T47D (cell line): Measurements from ENCODE around the gene KLK4.
"Not testable (repeated sequence)": the region's sequence is repeated elsewhere in the genome, so short reads cannot be mapped to it uniquely, and the experiment has no call there.

ENCODE experiments used
- DNase-seq, 2 experiments: peaks; one replicate each; pipeline versions ENCODE4 v3.0.0 to v3.0.0-alpha.2; 2011 to 2012; ENCODE audit warnings: low read depth in 1 of 2, low spot score in 1 of 2
- JUND ChIP-seq: IDR thresholded peaks from 2 replicates; pipeline ENCODE4 v1.6.1; 2012; ENCODE audit warnings: low read depth
- in situ Hi-C: cut with HindIII; loops from 2 replicates; pipeline ENCODE4 v1.10.0; 2016; ENCODE audit warnings: low sequenced_read_pairs, low pct_unique_long_range_greater_than_20kb

The KLK4 gene

DNA sequence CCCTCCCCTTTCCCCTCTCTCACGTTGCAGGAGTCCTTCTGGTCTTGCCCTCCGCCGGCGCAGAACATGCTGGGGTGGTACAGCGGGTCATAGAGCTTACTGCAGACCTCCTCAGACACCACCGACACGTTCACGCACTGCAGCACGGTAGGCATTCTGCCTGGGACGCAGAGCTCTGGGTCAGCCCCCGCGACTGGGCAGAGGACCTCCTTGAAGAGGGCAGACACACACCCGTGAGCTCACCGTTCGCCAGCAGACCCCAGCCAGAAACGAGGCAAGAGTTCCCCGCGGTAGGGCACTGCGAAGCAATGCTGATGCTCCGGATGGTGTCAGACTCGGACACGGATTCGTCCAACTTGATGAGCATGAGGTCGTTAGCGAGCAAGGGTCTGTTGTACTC is 2.9 kb downstream of the KLK4 start:
- no peak for DNase-seq
- in situ Hi-C loops = no loop called here
- TF ChIP-seq JUND = no peak

DNA sequence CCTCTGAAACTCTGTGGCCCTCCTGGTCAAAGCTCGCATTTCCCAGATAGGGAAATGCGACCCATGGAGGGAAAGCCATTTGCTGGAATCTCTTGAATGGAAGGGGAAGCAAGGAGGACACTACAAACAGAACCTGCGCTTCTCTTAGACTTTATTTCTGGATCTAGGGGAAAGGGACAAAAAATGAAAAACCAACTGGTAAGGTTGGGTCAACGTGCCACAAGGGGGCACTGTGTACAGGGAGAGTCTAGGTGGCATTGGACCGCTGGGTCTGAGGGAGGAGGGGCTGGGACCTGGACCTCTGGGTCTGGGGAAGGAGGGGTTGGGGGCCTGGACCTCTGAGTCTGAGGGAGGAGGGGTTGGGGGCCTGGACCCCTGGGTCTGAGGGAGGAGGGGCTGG is 5.0 kb downstream of the KLK4 start:
- in situ Hi-C loops = no loop called here
- TF ChIP-seq JUND = no peak
- peak in 1 of 2 experiments; percentile 53 for DNase-seq

DNA sequence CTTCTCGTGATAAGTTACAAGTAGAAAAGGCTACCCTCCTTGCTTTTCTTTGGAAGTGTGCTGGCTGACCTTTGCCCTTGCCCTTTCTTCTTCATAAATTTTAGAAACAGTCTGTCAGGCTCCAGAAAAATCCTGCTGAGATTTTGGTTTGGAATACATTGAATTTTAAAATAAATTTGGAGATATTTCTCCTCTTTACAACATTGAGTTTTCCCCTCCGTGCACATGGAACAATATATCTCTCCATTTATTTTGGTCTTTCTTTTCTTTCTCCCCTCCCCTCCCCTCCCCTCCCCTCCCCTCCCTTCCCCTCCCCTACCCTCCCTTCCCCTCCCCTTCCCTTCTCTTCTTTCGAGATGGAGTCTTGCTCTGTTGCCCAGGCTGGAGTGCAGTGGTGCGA is 8.6 kb downstream of the KLK4 start:
- no peak for TF ChIP-seq JUND
- DNase-seq = no peak
- in situ Hi-C loops = no loop called here

- peak in 1 of 2 experiments; percentile 11 for DNase-seq
- no peak for TF ChIP-seq JUND
- in situ Hi-C loops = no loop called here
Measured at GRCh38 chr19:50899569-50899968, 11.6 kb downstream of the KLK4 start.

- no peak for DNase-seq
- TF ChIP-seq JUND = no peak
- in situ Hi-C loops = no loop called here
Measured at GRCh38 chr19:50898018-50898417, 13.2 kb downstream of the KLK4 start.

DNA sequence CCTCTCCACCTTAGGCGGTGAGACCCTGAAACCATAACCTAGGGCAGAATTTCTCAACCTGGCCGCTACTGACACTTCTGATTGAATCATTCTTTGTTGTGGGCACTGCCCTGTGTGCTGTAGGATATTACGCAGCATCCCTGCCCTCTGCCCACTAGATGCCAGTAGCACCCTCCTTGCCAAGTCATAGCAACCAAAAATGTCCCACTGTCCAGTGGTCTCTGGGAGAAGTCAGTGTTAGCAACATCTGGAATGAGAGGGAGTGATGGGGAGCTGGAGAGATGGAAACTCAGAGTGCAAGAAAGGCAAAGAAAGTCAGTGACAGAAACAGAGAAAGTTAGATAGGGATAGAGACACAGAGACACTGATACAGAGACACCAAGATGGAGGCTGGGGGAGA is 13.6 kb downstream of the KLK4 start:
- in situ Hi-C loops = no loop called here

GRCh38 chr19:50897191-50897607 is 14.0 kb downstream of the KLK4 start:
- no peak for TF ChIP-seq JUND
- in situ Hi-C loops = no loop called here
- no peak for DNase-seq

More for the DNA sequence above, 13.6 kb downstream of the KLK4 start:
- no peak for TF ChIP-seq JUND
- no peak for DNase-seq

DNA sequence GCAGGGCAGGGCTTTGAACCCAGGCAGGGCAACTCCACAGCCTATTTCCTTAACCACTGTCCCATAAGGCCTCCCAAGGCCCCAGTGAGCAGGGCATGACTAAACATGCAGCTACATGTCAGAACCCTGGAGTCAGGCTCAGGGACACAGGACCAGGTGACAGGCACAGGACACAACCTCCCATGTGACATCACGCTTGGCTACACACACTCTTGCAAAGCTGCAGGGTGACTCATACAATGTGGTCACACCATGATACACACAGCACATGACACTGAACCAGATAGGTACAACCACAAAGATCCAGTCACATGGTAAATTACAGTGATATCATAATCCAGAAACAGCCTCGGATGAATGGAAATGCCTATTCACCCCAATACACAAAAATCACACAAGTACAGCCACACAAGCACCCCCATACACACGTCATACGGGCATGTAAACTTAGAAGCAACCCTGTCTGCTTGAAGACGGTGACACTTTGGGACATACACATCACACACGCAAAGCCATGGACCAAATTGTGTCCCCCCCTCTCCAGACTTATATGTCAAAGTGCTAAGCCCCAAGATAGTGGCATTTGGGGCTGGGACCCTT is 14.5 kb downstream of the KLK4 start:
- no peak for TF ChIP-seq JUND
- DNase-seq = peak in 1 of 2 experiments; percentile 44
- in situ Hi-C loops = no loop called here

DNA sequence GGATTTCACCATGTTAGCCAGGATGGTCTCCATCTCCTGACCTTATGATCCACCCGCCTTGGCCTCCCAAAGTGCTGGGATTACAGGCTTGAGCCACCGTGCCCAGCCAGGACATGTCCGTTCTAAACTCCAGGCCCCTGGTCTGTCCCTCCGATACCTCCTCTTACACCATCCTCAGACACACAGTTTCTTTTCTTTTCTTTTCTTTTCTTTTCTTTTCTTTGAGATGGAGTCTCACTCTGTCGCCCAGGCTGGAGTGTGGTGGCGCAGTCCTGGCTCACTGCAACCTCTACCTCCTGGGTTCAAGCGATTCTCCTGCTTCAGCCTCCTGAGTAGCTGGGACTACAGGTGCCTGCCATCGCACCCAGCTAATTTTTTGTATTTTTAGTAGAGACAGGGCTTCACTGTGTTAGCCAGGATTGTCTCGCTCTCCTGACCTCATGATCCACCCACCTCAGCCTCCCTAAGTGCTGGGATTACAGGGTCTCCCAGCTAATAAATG is 15.1 kb downstream of the KLK4 start:
- in situ Hi-C loops = not testable (repeated sequence)

DNA sequence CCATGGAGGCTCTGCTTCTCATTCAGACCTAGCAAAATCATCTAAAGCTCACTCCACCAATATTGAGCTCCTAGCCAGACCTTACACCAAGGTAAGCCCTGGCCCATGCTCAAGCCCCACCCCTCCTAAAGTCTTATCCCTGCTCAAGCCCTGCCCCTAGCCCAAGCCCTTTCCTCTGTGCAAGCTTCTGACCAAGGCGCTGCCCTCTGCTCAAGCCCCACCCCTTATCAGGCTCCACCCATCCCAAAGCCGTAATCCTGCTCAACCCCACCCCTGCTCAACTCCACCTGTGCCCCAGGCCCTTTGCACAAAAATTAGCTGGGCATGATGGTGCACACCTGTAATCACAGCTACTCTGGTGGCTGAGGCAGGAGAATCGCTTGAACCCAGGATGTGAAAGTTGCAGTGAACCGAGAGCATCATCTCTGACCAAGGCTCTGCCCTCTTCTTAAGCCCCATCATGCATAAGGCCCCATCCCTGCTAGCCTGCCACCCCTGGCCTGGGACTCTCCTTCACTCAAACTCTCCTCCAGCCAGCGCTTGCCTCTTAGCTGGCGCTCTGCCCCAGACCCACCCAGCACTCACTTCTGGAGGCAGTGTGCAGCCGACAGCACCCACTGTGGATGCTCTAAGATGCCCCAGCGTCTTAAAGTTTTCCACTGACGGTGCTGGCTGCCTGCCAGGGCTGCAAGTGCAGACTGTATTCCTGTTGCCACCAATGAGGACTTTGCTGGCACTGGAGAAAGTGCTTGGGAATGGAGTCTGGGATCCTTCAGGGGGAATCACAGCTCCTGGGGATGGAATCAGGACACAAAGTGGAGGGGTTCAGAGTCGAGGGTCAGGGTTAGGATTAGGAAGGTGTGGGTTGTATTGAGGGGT is 16.5 kb downstream of the KLK4 start:
- in situ Hi-C loops = no loop called here
- no peak for TF ChIP-seq JUND

More for the DNA sequence above, 15.1 kb downstream of the KLK4 start:
- DNase-seq = not testable (repeated sequence)

GRCh38 chr19:50893047-50893736 is 18.0 kb downstream of the KLK4 start:
- no peak for TF ChIP-seq JUND
- in situ Hi-C loops = no loop called here
- no peak for DNase-seq

More for the DNA sequence above, 16.5 kb downstream of the KLK4 start:
- DNase-seq = no peak

- in situ Hi-C loops = no loop called here
- TF ChIP-seq JUND = no peak
- no peak for DNase-seq
Measured at GRCh38 chr19:50891253-50891625, 20.0 kb downstream of the KLK4 start.
